Neural progenitor cell (in vitro differentiated cells): ENCODE measurements around the gene COX20.

ENCODE experiments used
- EZH2 ChIP-seq: fragments of 200-600 bp; sonication (generic); IDR thresholded peaks from 2 replicates; pipeline ENCODE4 v1.6.1; 2017; ENCODE audit warnings: antibody characterized with exemption, mild to moderate bottlenecking, moderate library complexity
- TF ChIP-seq, protein P1 (sequence below): fragments of 200-600 bp; sonication (generic); IDR thresholded peaks from 2 replicates; pipeline ENCODE4 v1.5.1; 2017; ENCODE audit warnings: antibody characterized with exemption, mild to moderate bottlenecking

DNA sequence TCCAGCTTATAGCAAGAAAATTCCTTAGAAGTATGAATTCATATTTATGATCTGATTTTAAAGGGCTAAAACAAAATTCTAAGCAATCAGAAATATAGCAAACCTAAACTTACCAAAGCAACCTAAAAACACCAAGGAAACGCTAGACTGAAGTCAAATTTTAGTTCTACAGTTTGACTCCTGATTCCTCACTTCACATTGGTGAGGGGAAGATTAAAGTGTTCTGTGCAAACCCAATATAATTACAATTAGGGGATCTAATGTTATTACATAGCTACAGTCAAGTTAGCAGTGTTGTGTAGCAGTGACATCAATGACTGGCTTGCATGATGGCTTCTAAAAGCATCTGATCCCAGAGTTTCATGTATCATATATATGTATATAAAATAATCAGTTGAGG, 17.2 kb downstream of the COX20 start:
- TF ChIP-seq, protein P1, sequence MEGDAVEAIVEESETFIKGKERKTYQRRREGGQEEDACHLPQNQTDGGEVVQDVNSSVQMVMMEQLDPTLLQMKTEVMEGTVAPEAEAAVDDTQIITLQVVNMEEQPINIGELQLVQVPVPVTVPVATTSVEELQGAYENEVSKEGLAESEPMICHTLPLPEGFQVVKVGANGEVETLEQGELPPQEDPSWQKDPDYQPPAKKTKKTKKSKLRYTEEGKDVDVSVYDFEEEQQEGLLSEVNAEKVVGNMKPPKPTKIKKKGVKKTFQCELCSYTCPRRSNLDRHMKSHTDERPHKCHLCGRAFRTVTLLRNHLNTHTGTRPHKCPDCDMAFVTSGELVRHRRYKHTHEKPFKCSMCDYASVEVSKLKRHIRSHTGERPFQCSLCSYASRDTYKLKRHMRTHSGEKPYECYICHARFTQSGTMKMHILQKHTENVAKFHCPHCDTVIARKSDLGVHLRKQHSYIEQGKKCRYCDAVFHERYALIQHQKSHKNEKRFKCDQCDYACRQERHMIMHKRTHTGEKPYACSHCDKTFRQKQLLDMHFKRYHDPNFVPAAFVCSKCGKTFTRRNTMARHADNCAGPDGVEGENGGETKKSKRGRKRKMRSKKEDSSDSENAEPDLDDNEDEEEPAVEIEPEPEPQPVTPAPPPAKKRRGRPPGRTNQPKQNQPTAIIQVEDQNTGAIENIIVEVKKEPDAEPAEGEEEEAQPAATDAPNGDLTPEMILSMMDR = no peak
- TF ChIP-seq EZH2 = no peak
